Kidney (tissue), 22 donors: ENCODE data around the gene ERI2. TPM values are rescaled to one million over a fixed set of nuclear protein-coding genes. Genes with fewer than 3 reads are reported as not detected.

Source experiments
- DNase-seq, 5 donors: peaks; one replicate each; pipeline ENCODE4 v3.0.0-alpha.2; 2013 to 2020
- FAIRE-seq: peaks from 2 replicates; lab custom pipeline; 2012; peaks lifted over from hg19 to GRCh38; lab: Jason Lieb, UNC
- H3K27ac ChIP-seq, 2 donors: one replicate each; pipeline ENCODE4 v1.7.0; 2013; ENCODE audit warnings: low read depth in 2 of 2, low read length in 2 of 2, inconsistent platforms in 1 of 2
- H3K27me3 ChIP-seq: one replicate; pipeline ENCODE4 v1.7.1; 2013; ENCODE audit warnings: low read length, inconsistent platforms; ENCODE audit not compliant: control insufficient read depth, insufficient read depth
- H3K36me3 ChIP-seq, 3 donors: one replicate each; pipeline versions ENCODE4 v1.7.0 to v1.7.1; 2013; ENCODE audit warnings: low read length in 3 of 3, control low read depth in 1 of 3, inconsistent platforms in 1 of 3; ENCODE audit not compliant: insufficient read depth in 3 of 3, control insufficient read depth in 2 of 3
- H3K4me1 ChIP-seq, 3 donors: one replicate each; pipeline versions ENCODE4 v1.7.0 to v1.7.1; 2013; ENCODE audit warnings: low read length in 3 of 3, inconsistent platforms in 1 of 3, low read depth in 1 of 3; ENCODE audit not compliant: control insufficient read depth in 2 of 3, insufficient read depth in 2 of 3
- H3K4me3 ChIP-seq, 3 donors: one replicate each; pipeline versions ENCODE4 v1.7.0 to v1.8.1; 2013; ENCODE audit warnings: low read length in 3 of 3, control low read depth in 1 of 3, inconsistent platforms in 1 of 3
- H3K9ac ChIP-seq, 3 donors: one replicate each; pipeline versions ENCODE4 v1.7.0 to v1.7.1; 2013; ENCODE audit warnings: low read length in 3 of 3, control low read depth in 1 of 3, inconsistent platforms in 1 of 3
- H3K9me3 ChIP-seq, 3 donors: one replicate each; pipeline versions ENCODE4 v1.7.0 to v1.7.1; 2013; ENCODE audit warnings: low read length in 3 of 3, control low read depth in 1 of 3, inconsistent platforms in 1 of 3; ENCODE audit not compliant: control insufficient read depth in 2 of 3, insufficient read depth in 1 of 3
- intact Hi-C: fragments of 100-400 bp; cut with DNase I; formaldehyde crosslinking; loops from one replicate; pipeline ENCODE4 v1.11.1; 2022
- long read RNA-seq, 10 donors: library from polyadenylated mRNA in 1 of 10; unstranded in 1 of 10; transcript quantifications; one replicate each; pipeline ENCODE4 v2.0.0 and lab custom pipeline, GENCODE V29; 2021 to 2026
- polyA plus RNA-seq: library from polyadenylated mRNA; stranded (reverse); fragments of 350-450 nt; fragmentation: Illumina TruSeq; extraction: RNeasy Lipid Tissue Mini Kit (QIAGEN cat#74804); gene quantifications from one replicate; pipeline ENCODE4 v1.2.3, GENCODE V29; 2014; ENCODE audit warnings: low read depth, low replicate concordance; ENCODE audit not compliant: insufficient read depth
- total RNA-seq: library from RNA; stranded (reverse); fragmentation: NEBNext Ultra II Directional; extraction: Animal tissue kit (Norgen Biotek cat#: 25700); gene quantifications from one replicate; pipeline ENCODE4 v1.2.1, GENCODE V29; 2021
- TF ChIP-seq, protein P1 (sequence below): IDR thresholded peaks from 3 replicates; pipeline ENCODE4 v1.5.1; 2012; ENCODE audit warnings: mild to moderate bottlenecking, moderate library complexity, borderline replicate concordance; ENCODE audit not compliant: insufficient read depth; ENCODE audit errors: extremely low read depth
- donor health status: control.
- donor health status: control.
- donor health status: control.
- donor health status: control.
- donor health status: control.
- donor health status: DM: yes; HTN: yes; CAD: no.
- donor health status: Normal renal cell carcinoma (clear cell type).

Gene ERI2
- total RNA-seq (14.3 TPM), polyA plus RNA-seq (7.1 TPM)
- long read RNA-seq, donor 1, transcript ERI2-203 (1 exons, 3,846 nt): major isoform, 21 of 22 reads
- long read RNA-seq, donor 1, partial matches to known transcripts: 0 of 22 reads
- long read RNA-seq, donor 1, other reads (novel, unspliced or antisense): 0 of 22 reads
- long read RNA-seq, donor 2, transcript ERI2-203 (1 exons, 3,846 nt): major isoform, 17 of 18 reads
- long read RNA-seq, donor 2, partial matches to known transcripts: 0 of 18 reads
- long read RNA-seq, donor 2, other reads (novel, unspliced or antisense): 0 of 18 reads
- long read RNA-seq, donor 3, transcript ERI2-203 (1 exons, 3,846 nt): major isoform, 28 of 29 reads
- long read RNA-seq, donor 3, partial matches to known transcripts: 0 of 29 reads
- long read RNA-seq, donor 3, other reads (novel, unspliced or antisense): 0 of 29 reads
- long read RNA-seq, donor 4, transcript ERI2-203 (1 exons, 3,846 nt): major isoform, 9 of 55 reads
- long read RNA-seq, donor 4, partial matches to known transcripts: 40 of 55 reads
- long read RNA-seq, donor 4, other reads (novel, unspliced or antisense): 6 of 55 reads
- long read RNA-seq, donor 5, partial matches to known transcripts: 0 of 2 reads
- long read RNA-seq, donor 5, other reads (novel, unspliced or antisense): 0 of 2 reads
- long read RNA-seq, donor 6, transcript ERI2-203 (1 exons, 3,846 nt): major isoform, 27 of 28 reads
- long read RNA-seq, donor 6, partial matches to known transcripts: 0 of 28 reads
- long read RNA-seq, donor 6, other reads (novel, unspliced or antisense): 0 of 28 reads
- long read RNA-seq, donor 7, partial matches to known transcripts: 0 of 6 reads
- long read RNA-seq, donor 7, other reads (novel, unspliced or antisense): 5 of 6 reads
- long read RNA-seq, donor 8, transcript ERI2-203 (1 exons, 3,846 nt): major isoform, 30 of 31 reads
- long read RNA-seq, donor 8, partial matches to known transcripts: 0 of 31 reads
- long read RNA-seq, donor 8, other reads (novel, unspliced or antisense): 0 of 31 reads
- long read RNA-seq, donor 9, transcript ERI2-203 (1 exons, 3,846 nt): major isoform, 8 of 8 reads
- long read RNA-seq, donor 9, partial matches to known transcripts: 0 of 8 reads
- long read RNA-seq, donor 9, other reads (novel, unspliced or antisense): 0 of 8 reads
- long read RNA-seq, donor 10, transcript ERI2-203 (1 exons, 3,846 nt): major isoform, 33 of 34 reads
- long read RNA-seq, donor 10, partial matches to known transcripts: 0 of 34 reads
- long read RNA-seq, donor 10, other reads (novel, unspliced or antisense): 0 of 34 reads

- Histone ChIP-seq H3K4me3 (peak within 1 kb of the TSS; percentile 90 to 95 (median 91)), H3K9ac (peak within 1 kb of the TSS; percentile 83 to 85 (median 84)), H3K4me1 (no peaks in the 10 kb centered on the region), H3K27me3 (no peaks in the 10 kb centered on the region), H3K9me3 (no peaks in the 10 kb centered on the region), H3K36me3 (no peaks in the 10 kb centered on the region), H3K27ac (peak within 1 kb of the TSS; percentile 73 to 85)
- DNase-seq (peak; percentile 95 to 99 (median 98)), FAIRE-seq (no peak)
- intact Hi-C loops: no loop called here
- TF ChIP-seq, protein P1, sequence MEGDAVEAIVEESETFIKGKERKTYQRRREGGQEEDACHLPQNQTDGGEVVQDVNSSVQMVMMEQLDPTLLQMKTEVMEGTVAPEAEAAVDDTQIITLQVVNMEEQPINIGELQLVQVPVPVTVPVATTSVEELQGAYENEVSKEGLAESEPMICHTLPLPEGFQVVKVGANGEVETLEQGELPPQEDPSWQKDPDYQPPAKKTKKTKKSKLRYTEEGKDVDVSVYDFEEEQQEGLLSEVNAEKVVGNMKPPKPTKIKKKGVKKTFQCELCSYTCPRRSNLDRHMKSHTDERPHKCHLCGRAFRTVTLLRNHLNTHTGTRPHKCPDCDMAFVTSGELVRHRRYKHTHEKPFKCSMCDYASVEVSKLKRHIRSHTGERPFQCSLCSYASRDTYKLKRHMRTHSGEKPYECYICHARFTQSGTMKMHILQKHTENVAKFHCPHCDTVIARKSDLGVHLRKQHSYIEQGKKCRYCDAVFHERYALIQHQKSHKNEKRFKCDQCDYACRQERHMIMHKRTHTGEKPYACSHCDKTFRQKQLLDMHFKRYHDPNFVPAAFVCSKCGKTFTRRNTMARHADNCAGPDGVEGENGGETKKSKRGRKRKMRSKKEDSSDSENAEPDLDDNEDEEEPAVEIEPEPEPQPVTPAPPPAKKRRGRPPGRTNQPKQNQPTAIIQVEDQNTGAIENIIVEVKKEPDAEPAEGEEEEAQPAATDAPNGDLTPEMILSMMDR: peak; percentile 46
Measured at GRCh38 chr16:20806168-20807050, at the start of gene ERI2, which contains the start of gene REXO5. TSS of gene ERI2 (minus strand) at chr16:20806472. CDS start at chr16:20806430, 42 bp downstream. TSS of gene REXO5 (plus strand) at chr16:20806527. CDS start at chr16:20806954, 427 bp downstream.

DNA sequence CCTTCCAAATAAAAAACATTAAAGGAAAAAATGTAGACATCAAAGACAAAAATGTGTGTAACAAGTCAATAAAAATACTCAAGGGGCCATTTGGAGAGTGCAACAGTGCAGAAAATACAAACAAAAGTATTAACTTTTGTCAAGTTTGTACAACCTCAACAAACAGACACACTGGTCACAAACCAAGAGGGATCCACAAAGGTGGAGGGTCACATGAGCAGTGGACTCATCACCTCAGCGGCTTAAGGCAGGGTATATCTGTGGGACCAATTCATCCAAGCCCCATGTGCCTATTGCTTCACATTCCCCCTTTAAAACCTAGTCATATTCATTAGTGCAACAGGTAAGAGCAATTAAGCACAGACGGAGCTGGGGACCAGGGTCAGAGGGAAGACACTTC lies 48.7 kb upstream of the ERI2 start:
- no peaks in the 10 kb centered on the region for H3K27me3 ChIP-seq
- TF ChIP-seq, protein P1: no peak
- H3K27ac ChIP-seq: no peak overlapping the region
- no peaks in the 10 kb centered on the region for H3K9me3 ChIP-seq
- intact Hi-C loops: no loop called here
- peaks cover 0 to 8% (median 0%) of the 10 kb centered on the region in 3 donors for H3K36me3 ChIP-seq
- DNase-seq (no peak), FAIRE-seq (no peak)
- peaks cover 0 to 14% (median 12%) of the 10 kb centered on the region in 3 donors for H3K4me1 ChIP-seq
- H3K4me3 ChIP-seq: no peak overlapping the region
- no peak overlapping the region for H3K9ac ChIP-seq
